DOHH2 (cell line): ENCODE data around the gene CADPS.

Experiments
- H3F3A ChIP-seq: fragments of 200-600 bp; sonication (generic), shearing (Covaris generic); 2 replicates; pipeline ENCODE4 v1.6.0; 2016; ENCODE audit warnings: antibody characterized with exemption, mild to moderate bottlenecking; ENCODE audit not compliant: control insufficient read depth, insufficient read depth
- H3K27ac ChIP-seq: fragments of 200-600 bp; sonication (generic); 2 replicates; pipeline ENCODE4 v1.5.1; 2014; ENCODE audit warnings: low read depth, mild to moderate bottlenecking, low read length, moderate library complexity
- H3K27me3 ChIP-seq: fragments of 200-600 bp; sonication (generic); 2 replicates; pipeline ENCODE4 v1.6.1; 2014; ENCODE audit warnings: mild to moderate bottlenecking, low read length, mixed read lengths; ENCODE audit not compliant: control insufficient read depth
- H3K36me3 ChIP-seq: fragments of 200-600 bp; sonication (generic); 2 replicates; pipeline ENCODE4 v1.6.1; 2014; ENCODE audit warnings: mild to moderate bottlenecking, low read length, moderate library complexity, mixed read lengths; ENCODE audit not compliant: control insufficient read depth
- H3K4me1 ChIP-seq: fragments of 200-600 bp; sonication (generic); 2 replicates; pipeline ENCODE4 v1.6.1; 2014; ENCODE audit warnings: mild to moderate bottlenecking, low read length, mixed read lengths; ENCODE audit not compliant: control insufficient read depth
- H3K4me2 ChIP-seq: fragments of 200-600 bp; sonication (generic); 2 replicates; pipeline ENCODE4 v1.6.0; 2014; ENCODE audit warnings: mild to moderate bottlenecking, low read length, moderate library complexity
- H3K4me3 ChIP-seq: fragments of 200-600 bp; sonication (generic); 2 replicates; pipeline ENCODE4 v1.5.1; 2014; ENCODE audit warnings: mild to moderate bottlenecking, low read length, mixed read lengths
- H3K79me2 ChIP-seq: fragments of 200-600 bp; sonication (generic); 2 replicates; pipeline ENCODE4 v1.6.1; 2014; ENCODE audit warnings: mild to moderate bottlenecking, low read length, mixed read lengths; ENCODE audit not compliant: control insufficient read depth
- H3K9me2 ChIP-seq: fragments of 200-600 bp; sonication (generic); replicated peaks from 2 replicates; pipeline ENCODE4 v1.6.1; 2014; ENCODE audit warnings: mild to moderate bottlenecking, low read length, mixed read lengths; ENCODE audit not compliant: control insufficient read depth
- H3K9me3 ChIP-seq: fragments of 200-600 bp; sonication (generic); 2 replicates; pipeline ENCODE4 v1.6.1; 2014; ENCODE audit warnings: antibody characterized with exemption, low read length, mixed read lengths; ENCODE audit not compliant: control insufficient read depth, insufficient read depth
- H4K20me1 ChIP-seq: fragments of 200-600 bp; sonication (generic); 2 replicates; pipeline ENCODE4 v1.6.0; 2014; ENCODE audit warnings: low read depth, mild to moderate bottlenecking, antibody characterized with exemption, low read length, moderate library complexity; ENCODE audit not compliant: control insufficient read depth, insufficient read depth
- CTCF ChIP-seq: fragments of 200-600 bp; sonication (generic); IDR thresholded peaks from one replicate; pipeline ENCODE4 v1.5.1; 2014; ENCODE audit warnings: antibody characterized with exemption, mild to moderate bottlenecking, low read depth, low read length; ENCODE audit not compliant: poor library complexity, severe bottlenecking
- EZH2phosphoT487 ChIP-seq: fragments of 200-600 bp; sonication (generic); IDR thresholded peaks from 2 replicates; pipeline ENCODE4 v1.6.1; 2017; ENCODE audit warnings: borderline replicate concordance, mild to moderate bottlenecking, antibody characterized with exemption, low read length, moderate library complexity, mixed read lengths

Gene CADPS

GRCh38 chr3:62647711-62648110 lies 227.5 kb downstream of the CADPS start:
- Histone ChIP-seq H3K9me2 (no peaks in the 10 kb centered on the region), H3K27ac (no peak overlapping the region), H3F3A (no peaks in the 10 kb centered on the region), H3K27me3 (no peaks in the 10 kb centered on the region), H3K4me3 (no peak overlapping the region), H4K20me1 (no peaks in the 10 kb centered on the region), H3K4me1 (peaks cover 24% of the 10 kb centered on the region), H3K79me2 (no peaks in the 10 kb centered on the region), H3K9me3 (no peaks in the 10 kb centered on the region), H3K36me3 (peaks cover 63% of the 10 kb centered on the region), H3K4me2 (no peak overlapping the region)
- TF ChIP-seq CTCF, result no peak
- no peak for TF ChIP-seq EZH2phosphoT487

GRCh38 chr3:62644493-62644892 lies 230.7 kb downstream of the CADPS start:
- TF ChIP-seq EZH2phosphoT487, result no peak
- no peak for TF ChIP-seq CTCF
- no peak overlapping the region for H3K4me3 ChIP-seq
- no peaks in the 10 kb centered on the region for H3F3A ChIP-seq

GRCh38 chr3:62638316-62638715 lies 236.9 kb downstream of the CADPS start:
- peaks cover 11% of the 10 kb centered on the region for H3K4me1 ChIP-seq
- TF ChIP-seq EZH2phosphoT487 (no peak), CTCF (no peak)
- H3K79me2 ChIP-seq, result no peaks in the 10 kb centered on the region
- no peaks in the 10 kb centered on the region for H3F3A ChIP-seq
- peaks cover 28% of the 10 kb centered on the region for H3K36me3 ChIP-seq
- no peaks in the 10 kb centered on the region for H3K9me2 ChIP-seq
- H4K20me1 ChIP-seq, result no peaks in the 10 kb centered on the region
- H3K27ac ChIP-seq, result no peak overlapping the region
- no peak overlapping the region for H3K4me3 ChIP-seq
- no peaks in the 10 kb centered on the region for H3K27me3 ChIP-seq
- no peak overlapping the region for H3K4me2 ChIP-seq
- H3K9me3 ChIP-seq, result no peaks in the 10 kb centered on the region

More at GRCh38 chr3:62644493-62644892, 230.7 kb downstream of the CADPS start:
- Histone ChIP-seq H3K36me3 (peaks cover 52% of the 10 kb centered on the region), H3K27ac (no peak overlapping the region), H3K4me2 (no peak overlapping the region), H3K9me2 (no peaks in the 10 kb centered on the region), H3K79me2 (no peaks in the 10 kb centered on the region), H4K20me1 (no peaks in the 10 kb centered on the region), H3K4me1 (peaks cover 16% of the 10 kb centered on the region), H3K27me3 (no peaks in the 10 kb centered on the region), H3K9me3 (no peaks in the 10 kb centered on the region)
